Measurements from ENCODE around the gene MYLK2.

The MYLK2 gene

DNA sequence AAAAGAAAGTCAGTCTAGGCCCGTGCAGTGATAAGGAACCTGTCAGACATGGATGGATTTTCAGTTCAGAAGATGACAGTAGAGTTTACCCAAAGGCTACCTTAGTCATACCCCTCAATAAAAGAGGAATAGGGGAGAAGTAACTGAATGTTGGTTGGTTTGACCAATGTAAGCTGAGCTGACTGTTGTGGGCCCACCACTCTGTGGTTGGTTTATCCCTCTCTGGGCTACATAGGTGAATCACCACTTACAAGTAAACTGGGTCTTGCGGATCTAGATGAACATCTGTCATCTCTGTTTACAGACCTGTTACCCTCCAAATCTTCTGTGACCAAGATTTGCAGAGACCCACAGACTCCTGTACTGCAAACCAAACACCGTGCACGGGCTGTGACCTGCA is 37.2 kb upstream of the MYLK2 start:
- TF ChIP-seq CEBPB (IDR thresholded peaks at IDR 0.05) (no peak), ZBTB7A (IDR thresholded peaks at IDR 0.05; ENCODE audit: low read depth) (no peak), YY1 (IDR thresholded peaks at IDR 0.05; ENCODE audit: low read depth) (no peak), TCF12 (IDR thresholded peaks at IDR 0.05; ENCODE audit: low read depth) (no peak), EP300 (IDR thresholded peaks at IDR 0.05; ENCODE audit: borderline replicate concordance) (no peak), TEAD4 (IDR thresholded peaks at IDR 0.05) (no peak), TAF1 (IDR thresholded peaks at IDR 0.05; ENCODE audit: low read depth) (no peak), RAD21 (IDR thresholded peaks at IDR 0.05; ENCODE audit: low read depth) (no peak)

- TF ChIP-seq YY1 (IDR thresholded peaks at IDR 0.05; ENCODE audit: low read depth): no peak
- TF ChIP-seq, protein P1, sequence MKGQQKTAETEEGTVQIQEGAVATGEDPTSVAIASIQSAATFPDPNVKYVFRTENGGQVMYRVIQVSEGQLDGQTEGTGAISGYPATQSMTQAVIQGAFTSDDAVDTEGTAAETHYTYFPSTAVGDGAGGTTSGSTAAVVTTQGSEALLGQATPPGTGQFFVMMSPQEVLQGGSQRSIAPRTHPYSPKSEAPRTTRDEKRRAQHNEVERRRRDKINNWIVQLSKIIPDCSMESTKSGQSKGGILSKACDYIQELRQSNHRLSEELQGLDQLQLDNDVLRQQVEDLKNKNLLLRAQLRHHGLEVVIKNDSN (IDR thresholded peaks at IDR 0.05): no peak
- TF ChIP-seq ZBTB7A (IDR thresholded peaks at IDR 0.05; ENCODE audit: low read depth): no peak
- no peak for TF ChIP-seq EGR1 (IDR thresholded peaks at IDR 0.05)
- no peak for TF ChIP-seq NFIC (IDR thresholded peaks at IDR 0.05)
- TF ChIP-seq TAF1 (IDR thresholded peaks at IDR 0.05; ENCODE audit: low read depth): no peak
- no peak for TF ChIP-seq MAX (IDR thresholded peaks at IDR 0.05)
- TF ChIP-seq EP300 (IDR thresholded peaks at IDR 0.05; ENCODE audit: borderline replicate concordance): no peak
- TF ChIP-seq, protein P2, sequence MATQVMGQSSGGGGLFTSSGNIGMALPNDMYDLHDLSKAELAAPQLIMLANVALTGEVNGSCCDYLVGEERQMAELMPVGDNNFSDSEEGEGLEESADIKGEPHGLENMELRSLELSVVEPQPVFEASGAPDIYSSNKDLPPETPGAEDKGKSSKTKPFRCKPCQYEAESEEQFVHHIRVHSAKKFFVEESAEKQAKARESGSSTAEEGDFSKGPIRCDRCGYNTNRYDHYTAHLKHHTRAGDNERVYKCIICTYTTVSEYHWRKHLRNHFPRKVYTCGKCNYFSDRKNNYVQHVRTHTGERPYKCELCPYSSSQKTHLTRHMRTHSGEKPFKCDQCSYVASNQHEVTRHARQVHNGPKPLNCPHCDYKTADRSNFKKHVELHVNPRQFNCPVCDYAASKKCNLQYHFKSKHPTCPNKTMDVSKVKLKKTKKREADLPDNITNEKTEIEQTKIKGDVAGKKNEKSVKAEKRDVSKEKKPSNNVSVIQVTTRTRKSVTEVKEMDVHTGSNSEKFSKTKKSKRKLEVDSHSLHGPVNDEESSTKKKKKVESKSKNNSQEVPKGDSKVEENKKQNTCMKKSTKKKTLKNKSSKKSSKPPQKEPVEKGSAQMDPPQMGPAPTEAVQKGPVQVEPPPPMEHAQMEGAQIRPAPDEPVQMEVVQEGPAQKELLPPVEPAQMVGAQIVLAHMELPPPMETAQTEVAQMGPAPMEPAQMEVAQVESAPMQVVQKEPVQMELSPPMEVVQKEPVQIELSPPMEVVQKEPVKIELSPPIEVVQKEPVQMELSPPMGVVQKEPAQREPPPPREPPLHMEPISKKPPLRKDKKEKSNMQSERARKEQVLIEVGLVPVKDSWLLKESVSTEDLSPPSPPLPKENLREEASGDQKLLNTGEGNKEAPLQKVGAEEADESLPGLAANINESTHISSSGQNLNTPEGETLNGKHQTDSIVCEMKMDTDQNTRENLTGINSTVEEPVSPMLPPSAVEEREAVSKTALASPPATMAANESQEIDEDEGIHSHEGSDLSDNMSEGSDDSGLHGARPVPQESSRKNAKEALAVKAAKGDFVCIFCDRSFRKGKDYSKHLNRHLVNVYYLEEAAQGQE (IDR thresholded peaks at IDR 0.05; ENCODE audit: low read depth): no peak
- no peak for TF ChIP-seq CREB1 (IDR thresholded peaks at IDR 0.05; ENCODE audit: low read depth)
- TF ChIP-seq CEBPB (IDR thresholded peaks at IDR 0.05): no peak
These were observed 34.7 kb upstream of the MYLK2 start for GRCh38 chr20:31784354-31785044.

GRCh38 chr20:31785089-31785488 is 34.1 kb upstream of the MYLK2 start:
- TF ChIP-seq EP300 (IDR thresholded peaks at IDR 0.05; ENCODE audit: borderline replicate concordance) (no peak), CEBPB (IDR thresholded peaks at IDR 0.05) (no peak), NFIC (IDR thresholded peaks at IDR 0.05) (no peak), RAD21 (IDR thresholded peaks at IDR 0.05; ENCODE audit: low read depth) (no peak), FOXM1 (IDR thresholded peaks at IDR 0.05; ENCODE audit: borderline replicate concordance, low read depth) (no peak), MAX (IDR thresholded peaks at IDR 0.05) (no peak)
- TF ChIP-seq, protein P1 (IDR thresholded peaks at IDR 0.05): no peak

DNA sequence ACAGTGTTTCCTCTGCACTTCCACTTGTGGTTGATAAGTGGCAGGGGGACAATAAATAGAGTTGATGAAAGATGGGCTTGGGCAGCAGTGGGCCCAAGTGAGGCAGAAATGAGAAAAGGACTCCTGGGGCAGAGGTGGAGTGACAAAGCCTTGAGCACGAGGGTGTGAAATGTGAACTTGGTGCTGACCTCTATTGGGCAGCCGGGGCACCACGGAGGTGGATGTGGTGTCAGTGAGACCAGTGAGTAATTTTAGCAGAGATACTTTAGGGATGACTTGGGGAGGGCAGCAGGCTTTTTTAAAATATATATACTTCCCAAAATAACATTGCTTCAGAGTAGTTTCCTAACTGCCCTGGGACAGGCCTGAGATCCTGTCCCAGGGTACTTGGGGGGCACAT is 30.6 kb upstream of the MYLK2 start:
- TF ChIP-seq RAD21 (IDR thresholded peaks at IDR 0.05; ENCODE audit: low read depth): no peak
- no peak for TF ChIP-seq YY1 (IDR thresholded peaks at IDR 0.05; ENCODE audit: low read depth)
- TF ChIP-seq EP300 (IDR thresholded peaks at IDR 0.05; ENCODE audit: borderline replicate concordance): no peak
- no peak for TF ChIP-seq MAX (IDR thresholded peaks at IDR 0.05)
- TF ChIP-seq TAF1 (IDR thresholded peaks at IDR 0.05; ENCODE audit: low read depth): no peak
- no peak for TF ChIP-seq TEAD4 (IDR thresholded peaks at IDR 0.05)
- no peak for TF ChIP-seq FOXM1 (IDR thresholded peaks at IDR 0.05; ENCODE audit: borderline replicate concordance, low read depth)
- TF ChIP-seq, protein P2 (IDR thresholded peaks at IDR 0.05; ENCODE audit: low read depth): no peak
- no peak for TF ChIP-seq EGR1 (IDR thresholded peaks at IDR 0.05)
- no peak for TF ChIP-seq TCF12 (IDR thresholded peaks at IDR 0.05; ENCODE audit: low read depth)
- no peak for TF ChIP-seq ZBTB7A (IDR thresholded peaks at IDR 0.05; ENCODE audit: low read depth)
- TF ChIP-seq CEBPB (IDR thresholded peaks at IDR 0.05): no peak
- TF ChIP-seq CREB1 (IDR thresholded peaks at IDR 0.05; ENCODE audit: low read depth): no peak
- TF ChIP-seq, protein P1 (IDR thresholded peaks at IDR 0.05): no peak
- no peak for TF ChIP-seq NFIC (IDR thresholded peaks at IDR 0.05)

GRCh38 chr20:31790401-31790800 is 28.8 kb upstream of the MYLK2 start:
- TF ChIP-seq EP300 (IDR thresholded peaks at IDR 0.05; ENCODE audit: borderline replicate concordance): no peak
- TF ChIP-seq TAF1 (IDR thresholded peaks at IDR 0.05; ENCODE audit: low read depth): no peak
- TF ChIP-seq FOXM1 (IDR thresholded peaks at IDR 0.05; ENCODE audit: borderline replicate concordance, low read depth): no peak
- TF ChIP-seq NFIC (IDR thresholded peaks at IDR 0.05): no peak
- no peak for TF ChIP-seq CREB1 (IDR thresholded peaks at IDR 0.05; ENCODE audit: low read depth)
- TF ChIP-seq, protein P2 (IDR thresholded peaks at IDR 0.05; ENCODE audit: low read depth): no peak
- TF ChIP-seq ZBTB7A (IDR thresholded peaks at IDR 0.05; ENCODE audit: low read depth): no peak
- TF ChIP-seq EGR1 (IDR thresholded peaks at IDR 0.05): no peak
- TF ChIP-seq CEBPB (IDR thresholded peaks at IDR 0.05): no peak
- TF ChIP-seq, protein P1 (IDR thresholded peaks at IDR 0.05): no peak
- no peak for TF ChIP-seq MAX (IDR thresholded peaks at IDR 0.05)

All from Ishikawa (cell line).